Mesenchymal stem cell (in vitro differentiated cells and primary cell): ENCODE measurements around the gene MAT1A.
"Not testable (repeated sequence)": the region's sequence is repeated elsewhere in the genome, so short reads cannot be mapped to it uniquely, and the experiment has no call there.

Experiments used
- DNase-seq: peaks from one replicate; pipeline ENCODE4 v3.0.0-alpha.2; 2013
- H2AFZ ChIP-seq: one replicate; pipeline ENCODE4 v1.6.1; 2013; ENCODE audit warnings: low read depth, mild to moderate bottlenecking, control low read depth, inconsistent platforms, low read length, moderate library complexity
- H2AK5ac ChIP-seq: 2 replicates; pipeline ENCODE4 v1.6.1; 2013; ENCODE audit warnings: low read length, moderate library complexity, mild to moderate bottlenecking, inconsistent platforms; ENCODE audit not compliant: severe bottlenecking
- H2BK120ac ChIP-seq: one replicate; pipeline ENCODE4 v1.6.1; 2013; ENCODE audit warnings: low read depth, mild to moderate bottlenecking, inconsistent platforms, low read length, moderate library complexity
- H2BK12ac ChIP-seq, 2 experiments: one replicate each; pipeline ENCODE4 v1.6.1; 2013; ENCODE audit warnings: inconsistent platforms in 2 of 2, low read length in 2 of 2, mild to moderate bottlenecking in 2 of 2, moderate library complexity in 2 of 2, control low read depth in 1 of 2
- H2BK15ac ChIP-seq: one replicate; pipeline ENCODE4 v1.6.1; 2013; ENCODE audit warnings: mild to moderate bottlenecking, low read depth, inconsistent platforms; ENCODE audit not compliant: poor library complexity, severe bottlenecking
- H2BK5ac ChIP-seq: 2 replicates; pipeline ENCODE4 v1.6.1; 2013; ENCODE audit warnings: low read depth, mild to moderate bottlenecking, low read length, control low read depth, inconsistent platforms; ENCODE audit not compliant: poor library complexity, severe bottlenecking
- H3K14ac ChIP-seq, 2 experiments: one replicate each; pipeline ENCODE4 v1.6.1; 2013; ENCODE audit warnings: inconsistent platforms in 2 of 2, low read length in 2 of 2, control low read depth in 1 of 2, mild to moderate bottlenecking in 1 of 2, moderate library complexity in 1 of 2
- H3K18ac ChIP-seq, 2 experiments: one replicate each; pipeline ENCODE4 v1.6.1; 2013; ENCODE audit warnings: inconsistent platforms in 2 of 2, low read length in 2 of 2, control low read depth in 1 of 2, low read depth in 1 of 2, mild to moderate bottlenecking in 1 of 2
- H3K23ac ChIP-seq, 2 experiments: one replicate each; pipeline ENCODE4 v1.6.1; 2013; ENCODE audit warnings: inconsistent platforms in 2 of 2, low read length in 2 of 2, mild to moderate bottlenecking in 2 of 2, moderate library complexity in 2 of 2, control low read depth in 1 of 2
- H3K27ac ChIP-seq: 2 replicates; pipeline ENCODE4 v1.5.1; 2013; ENCODE audit warnings: mild to moderate bottlenecking, moderate library complexity, low read length, control low read depth, inconsistent platforms; ENCODE audit not compliant: poor library complexity, severe bottlenecking
- H3K27me3 ChIP-seq, 2 experiments: 2 replicates each; pipeline versions ENCODE4 v1.6.1 to v1.7.0; 2013; ENCODE audit warnings: low read length in 2 of 2, mild to moderate bottlenecking in 2 of 2, moderate library complexity in 2 of 2, control low read depth in 1 of 2, inconsistent platforms in 1 of 2; ENCODE audit not compliant: control insufficient read depth in 1 of 2, insufficient read depth in 1 of 2
- H3K36me3 ChIP-seq, 2 experiments: 2 replicates each; pipeline versions ENCODE4 v1.6.1 to v1.7.0; 2013; ENCODE audit warnings: low read length in 2 of 2, control low read depth in 1 of 2, inconsistent platforms in 1 of 2, low read depth in 1 of 2, mild to moderate bottlenecking in 1 of 2; ENCODE audit not compliant: insufficient read depth in 2 of 2, control insufficient read depth in 1 of 2
- H3K4ac ChIP-seq, 2 experiments: one replicate each; pipeline ENCODE4 v1.6.1; 2013; ENCODE audit warnings: inconsistent platforms in 2 of 2, low read length in 2 of 2, mild to moderate bottlenecking in 2 of 2, moderate library complexity in 2 of 2, control low read depth in 1 of 2, low read depth in 1 of 2
- H3K4me1 ChIP-seq: 2 replicates; pipeline ENCODE4 v1.6.1; 2013; ENCODE audit warnings: low read depth, low read length, control low read depth; ENCODE audit not compliant: control insufficient read depth, insufficient read depth
- H3K4me2 ChIP-seq: 2 replicates; pipeline ENCODE4 v1.6.1; 2013; ENCODE audit warnings: low read length, mild to moderate bottlenecking, inconsistent platforms; ENCODE audit not compliant: poor library complexity, severe bottlenecking
- H3K4me3 ChIP-seq, 2 experiments: 2 replicates each; pipeline versions ENCODE4 v1.5.1 to v1.7.0; 2013; ENCODE audit warnings: low read length in 2 of 2, mild to moderate bottlenecking in 2 of 2, control low read depth in 1 of 2, low read depth in 1 of 2; ENCODE audit not compliant: insufficient read depth in 1 of 2
- H3K79me1 ChIP-seq: replicated peaks from 2 replicates; pipeline ENCODE4 v1.6.1; 2013; ENCODE audit warnings: mild to moderate bottlenecking, control low read depth, low read length, inconsistent platforms; ENCODE audit not compliant: poor library complexity, severe bottlenecking
- H3K9ac ChIP-seq: 2 replicates; pipeline ENCODE4 v1.7.0; 2013; ENCODE audit warnings: mild to moderate bottlenecking, low read length, moderate library complexity
- H3K9me3 ChIP-seq: 2 replicates; pipeline ENCODE4 v1.7.0; 2013; ENCODE audit warnings: mild to moderate bottlenecking, low read length; ENCODE audit not compliant: control insufficient read depth
- H4K8ac ChIP-seq: one replicate; pipeline ENCODE4 v1.6.1; 2013; ENCODE audit warnings: inconsistent platforms, mild to moderate bottlenecking, low read length, moderate library complexity
- H4K91ac ChIP-seq: one replicate; pipeline ENCODE4 v1.6.1; 2013; ENCODE audit warnings: mild to moderate bottlenecking, low read length, inconsistent platforms
- WGBS: methylation state at CpG from one replicate; pipeline ENCODE4 v1.1.7; 2013; ENCODE audit warnings: mixed read lengths; 5-methylcytosine and 5-hydroxymethylcytosine counted together

MAT1A gene

GRCh38 chr10:80250399-80250798 is 39.1 kb downstream of the MAT1A start:
- not testable (repeated sequence) for H2BK12ac ChIP-seq, H3K18ac ChIP-seq, H2AFZ ChIP-seq, H3K36me3 ChIP-seq, H3K4ac ChIP-seq, H3K9me3 ChIP-seq, H2BK5ac ChIP-seq, H3K79me1 ChIP-seq, H3K27ac ChIP-seq, H4K8ac ChIP-seq, H3K23ac ChIP-seq, H3K9ac ChIP-seq, DNase-seq, H2BK120ac ChIP-seq, H3K14ac ChIP-seq, H3K4me1 ChIP-seq, H3K4me2 ChIP-seq, H2AK5ac ChIP-seq, H2BK15ac ChIP-seq, H4K91ac ChIP-seq, H3K4me3 ChIP-seq
- H3K27me3 ChIP-seq = peaks cover 15% of the 10 kb centered on the region in 2 experiments
- WGBS = no CpG with 5 or more reads among the region's 1 CpG

DNA sequence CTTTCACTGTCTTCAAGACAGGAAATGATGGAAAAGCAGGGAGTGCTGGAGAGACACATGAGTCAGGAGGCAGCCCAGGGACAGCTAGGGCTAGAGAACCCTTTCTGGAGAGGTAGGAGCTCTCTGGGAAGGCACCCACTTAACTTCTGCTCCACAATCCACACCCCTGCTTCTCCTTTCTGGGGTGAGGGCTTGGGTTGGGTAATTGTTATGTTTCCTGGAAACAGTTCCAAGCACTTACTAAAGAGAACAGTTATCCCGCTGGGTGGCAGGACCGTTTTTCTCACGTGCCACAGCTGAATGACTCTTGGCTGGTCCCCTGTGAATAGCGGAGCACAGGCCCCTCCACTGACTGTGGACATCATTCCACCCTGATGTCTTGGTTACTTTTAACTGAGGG is 39.6 kb downstream of the MAT1A start:
- not testable (repeated sequence) for DNase-seq

DNA sequence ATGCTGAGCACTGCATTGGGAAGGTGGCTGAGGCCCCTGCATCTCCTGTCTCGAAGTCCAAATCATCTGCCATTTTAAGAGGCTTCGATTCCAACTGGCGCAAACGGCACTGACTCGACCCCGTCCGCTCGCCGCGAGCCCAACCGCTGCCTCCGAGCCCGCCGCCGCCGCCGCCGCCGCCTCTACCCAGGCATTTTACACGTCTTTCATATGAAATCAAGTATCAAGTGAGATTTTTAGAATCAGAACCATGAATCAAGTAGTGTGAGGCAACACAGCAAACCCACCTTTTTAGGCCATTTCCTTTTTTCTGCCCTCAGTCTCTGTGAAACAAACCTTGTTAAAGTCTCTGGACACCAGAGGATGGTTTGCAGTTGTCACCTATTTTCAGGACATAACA is 41.8 kb downstream of the MAT1A start:
- not testable (repeated sequence) for H3K4ac ChIP-seq, H2BK5ac ChIP-seq, H3K9me3 ChIP-seq, H3K27me3 ChIP-seq, H2AK5ac ChIP-seq, H3K18ac ChIP-seq, DNase-seq, H2AFZ ChIP-seq, H4K8ac ChIP-seq, H3K9ac ChIP-seq, H3K36me3 ChIP-seq, H2BK12ac ChIP-seq, H3K4me2 ChIP-seq, H3K14ac ChIP-seq, H3K4me3 ChIP-seq, H3K4me1 ChIP-seq, H3K23ac ChIP-seq, H3K79me1 ChIP-seq, H2BK120ac ChIP-seq, H3K27ac ChIP-seq, H2BK15ac ChIP-seq, H4K91ac ChIP-seq
- 91% methylated on average over 15 of the region's 20 CpGs for WGBS

More for the DNA sequence above, 39.6 kb downstream of the MAT1A start:
- H3K36me3 ChIP-seq, H3K14ac ChIP-seq, H4K8ac ChIP-seq, H2BK15ac ChIP-seq, H3K9me3 ChIP-seq, H3K27ac ChIP-seq, H4K91ac ChIP-seq, H3K4ac ChIP-seq, H3K4me1 ChIP-seq, H2BK12ac ChIP-seq, H3K23ac ChIP-seq, H3K18ac ChIP-seq, H3K4me3 ChIP-seq, H3K79me1 ChIP-seq, H2AK5ac ChIP-seq, H3K4me2 ChIP-seq, H2BK5ac ChIP-seq, H3K9ac ChIP-seq, H2BK120ac ChIP-seq, H2AFZ ChIP-seq: not testable (repeated sequence)
- peaks cover 15% of the 10 kb centered on the region in 2 experiments for H3K27me3 ChIP-seq
- WGBS = no CpG with 5 or more reads among the region's 4 CpGs

DNA sequence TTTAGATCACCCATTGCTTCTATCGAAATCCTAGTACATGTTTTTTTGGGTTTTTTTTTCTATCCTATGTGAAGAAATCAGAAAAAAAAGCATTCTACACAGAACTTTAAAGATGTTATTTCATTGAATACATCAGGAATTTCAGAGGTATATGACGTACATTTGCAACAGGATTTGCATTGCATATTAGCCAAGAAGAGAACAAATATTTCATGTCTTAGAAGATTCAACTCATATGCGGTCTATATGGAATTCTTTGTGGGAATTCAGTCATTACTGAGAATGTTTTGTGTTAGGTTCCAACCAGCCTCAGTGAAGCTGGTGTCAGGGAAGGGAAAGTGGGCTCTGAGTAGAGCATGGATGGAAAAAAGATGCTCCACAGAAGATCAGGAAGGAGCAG is 45.1 kb downstream of the MAT1A start:
- H2BK5ac ChIP-seq, H3K27ac ChIP-seq, H3K4me1 ChIP-seq, H2AK5ac ChIP-seq, H3K9me3 ChIP-seq, H2BK12ac ChIP-seq, H3K27me3 ChIP-seq, H4K91ac ChIP-seq, H3K14ac ChIP-seq, H4K8ac ChIP-seq, H3K4ac ChIP-seq, H3K18ac ChIP-seq, H3K23ac ChIP-seq, H3K4me3 ChIP-seq, H3K36me3 ChIP-seq, H2AFZ ChIP-seq, DNase-seq, H2BK15ac ChIP-seq, H3K9ac ChIP-seq, H3K79me1 ChIP-seq, H3K4me2 ChIP-seq, H2BK120ac ChIP-seq: not testable (repeated sequence)
- 89% methylated on average over 1 of the region's 3 CpGs for WGBS
